CD8-positive, alpha-beta memory T cell (primary cell): ENCODE results near the gene OXCT1. TPM values are rescaled to one million over a fixed set of nuclear protein-coding genes. Genes with fewer than 3 reads are reported as not detected.

Source experiments
- CTCF ChIA-PET: fragments of 350-600 bp; sonication (Branson Sonifier 250); formaldehyde crosslinking; loops from one replicate; lab custom pipeline; 2021; ENCODE audit warnings: antibody characterized with exemption; lab: Charles Lee
- POLR2A ChIA-PET: fragments of 350-600 bp; sonication (Branson Sonifier 250); formaldehyde crosslinking; loops from one replicate; lab custom pipeline; 2021; ENCODE audit warnings: antibody characterized with exemption; lab: Charles Lee
- DNase-seq, 5 donors: peaks; one replicate each; pipeline versions ENCODE4 v3.0.0 to v3.0.0-alpha.2; 2020 to 2022; ENCODE audit warnings: mixed read lengths in 1 of 5
- H3K27ac ChIP-seq: one replicate; pipeline ENCODE4 v1.7.0; 2013; ENCODE audit warnings: low read depth, mild to moderate bottlenecking, low read length, moderate library complexity
- H3K27me3 ChIP-seq: 2 replicates; pipeline ENCODE4 v1.7.0; 2013; ENCODE audit warnings: low read length, mild to moderate bottlenecking; ENCODE audit not compliant: insufficient read depth, poor library complexity, severe bottlenecking
- H3K36me3 ChIP-seq: 2 replicates; pipeline ENCODE4 v1.7.0; 2013; ENCODE audit warnings: mild to moderate bottlenecking, low read length, moderate library complexity; ENCODE audit not compliant: insufficient read depth
- H3K4me1 ChIP-seq: 2 replicates; pipeline ENCODE4 v1.7.0; 2013; ENCODE audit warnings: mild to moderate bottlenecking, low read length, moderate library complexity; ENCODE audit not compliant: insufficient read depth
- H3K4me3 ChIP-seq: 2 replicates; pipeline ENCODE4 v1.7.0; 2013; ENCODE audit warnings: mild to moderate bottlenecking, low read length
- H3K9me3 ChIP-seq: 2 replicates; pipeline ENCODE4 v1.7.0; 2013; ENCODE audit warnings: mild to moderate bottlenecking, low read length
- H3K27ac Mint-ChIP-seq, 8 donors: one replicate each; pipeline ENCODE4 v1.8.0; 2020 to 2021; ENCODE audit warnings: mixed read lengths in 8 of 8, mild to moderate bottlenecking in 6 of 8, inconsistent platforms in 3 of 8, moderate library complexity in 3 of 8
- H3K27me3 Mint-ChIP-seq, 2 donors: one replicate each; pipeline ENCODE4 v1.8.0; 2020 to 2021; ENCODE audit warnings: mixed read lengths in 2 of 2, mild to moderate bottlenecking in 1 of 2, moderate library complexity in 1 of 2
- H3K36me3 Mint-ChIP-seq, 3 donors: one replicate each; pipeline ENCODE4 v1.8.0; 2020 to 2021; ENCODE audit warnings: mixed read lengths in 3 of 3, inconsistent platforms in 1 of 3, mild to moderate bottlenecking in 1 of 3
- H3K4me1 Mint-ChIP-seq, 3 donors: one replicate each; pipeline ENCODE4 v1.8.0; 2020 to 2021; ENCODE audit warnings: mixed read lengths in 3 of 3, inconsistent platforms in 1 of 3, mild to moderate bottlenecking in 1 of 3
- H3K4me3 Mint-ChIP-seq, 7 donors: one replicate each; pipeline ENCODE4 v1.8.0; 2020 to 2021; ENCODE audit warnings: mixed read lengths in 7 of 7, mild to moderate bottlenecking in 6 of 7, moderate library complexity in 4 of 7, inconsistent platforms in 2 of 7
- H3K9me3 Mint-ChIP-seq, 5 donors: one replicate each; pipeline ENCODE4 v1.8.0; 2020 to 2022; ENCODE audit warnings: mixed read lengths in 5 of 5, mild to moderate bottlenecking in 3 of 5, moderate library complexity in 2 of 5, inconsistent platforms in 1 of 5
- polyA plus RNA-seq: library from polyadenylated mRNA; unstranded; fragments of 300-500 nt; fragmentation: Illumina TruSeq; gene quantifications from one replicate; pipeline ENCODE4 v1.2.3, GENCODE V29; 2021
- total RNA-seq, 2 experiments: library from RNA; stranded (reverse); gene quantifications; one replicate each; pipeline ENCODE4 v1.2.3, GENCODE V29; 2021

OXCT1 gene
- total and polyA plus RNA-seq, 3 experiments from 2014 or later, result 25.6 to 117 (median 111) TPM

DNA sequence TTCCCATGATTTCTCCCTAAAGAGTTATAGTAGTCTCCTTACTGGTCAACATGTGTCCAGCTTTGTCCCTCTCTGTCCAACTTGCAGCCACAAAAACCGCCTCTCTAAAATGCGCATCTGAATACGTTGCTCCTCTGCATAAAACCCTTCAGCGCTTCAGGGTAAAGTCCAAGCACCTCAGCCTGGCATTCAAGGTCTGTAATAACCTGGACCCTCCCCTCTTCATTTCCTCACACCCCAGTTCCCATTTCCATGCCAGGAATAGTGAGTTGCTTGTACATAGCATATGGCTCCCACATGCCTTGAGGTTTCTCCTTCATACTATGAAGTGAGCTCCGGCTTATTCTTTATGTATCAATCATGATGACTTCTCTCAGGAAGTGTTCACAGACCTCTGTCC lies 101.5 kb downstream of the OXCT1 start:
- H3K4me3 Mint-ChIP-seq, result no peak overlapping the region
- no peaks in the 10 kb centered on the region for H3K27me3 Mint-ChIP-seq
- ChIA-PET CTCF (no interaction called here), POLR2A (no interaction called here)
- no peaks in the 10 kb centered on the region for H3K36me3 ChIP-seq
- no peak for DNase-seq
- peaks cover 14 to 36% (median 15%) of the 10 kb centered on the region in 3 donors for H3K4me1 Mint-ChIP-seq
- H3K27me3 ChIP-seq, result no peaks in the 10 kb centered on the region
- no peaks in the 10 kb centered on the region for H3K9me3 Mint-ChIP-seq
- peaks cover 5 to 49% (median 30%) of the 10 kb centered on the region in 3 donors for H3K36me3 Mint-ChIP-seq
- H3K4me1 ChIP-seq, result no peaks in the 10 kb centered on the region
- H3K27ac Mint-ChIP-seq, result peak overlapping the region in 1 of 8 donors; percentile 84
- no peak overlapping the region for H3K27ac ChIP-seq
- no peak overlapping the region for H3K4me3 ChIP-seq
- H3K9me3 ChIP-seq, result no peaks in the 10 kb centered on the region

GRCh38 chr5:41764650-41765049 lies 105.6 kb downstream of the OXCT1 start:
- Histone ChIP-seq H3K27me3 (no peaks in the 10 kb centered on the region), H3K4me1 (no peaks in the 10 kb centered on the region), H3K36me3 (peaks cover 4% of the 10 kb centered on the region), H3K4me3 (no peak overlapping the region), H3K9me3 (no peaks in the 10 kb centered on the region), H3K27ac (no peak overlapping the region)
- CTCF ChIA-PET, result no interaction called here
- Mint-ChIP-seq H3K4me3 (no peak overlapping the region), H3K27me3 (no peaks in the 10 kb centered on the region), H3K4me1 (peaks cover 0 to 19% (median 5%) of the 10 kb centered on the region in 3 donors), H3K27ac (peak overlapping the region in 1 of 8 donors; percentile 23), H3K36me3 (peaks cover 0 to 71% (median 41%) of the 10 kb centered on the region in 3 donors), H3K9me3 (no peaks in the 10 kb centered on the region)
- POLR2A ChIA-PET, result no interaction called here
- DNase-seq, result no peak

- Histone ChIP-seq H3K27me3 (no peaks in the 10 kb centered on the region), H3K36me3 (peaks cover 6% of the 10 kb centered on the region), H3K9me3 (no peaks in the 10 kb centered on the region), H3K4me3 (no peak overlapping the region), H3K4me1 (no peaks in the 10 kb centered on the region), H3K27ac (no peak overlapping the region)
- Mint-ChIP-seq H3K4me1 (peaks cover 0 to 11% (median 3%) of the 10 kb centered on the region in 3 donors), H3K27ac (peak overlapping the region in 1 of 8 donors; percentile 19), H3K9me3 (no peaks in the 10 kb centered on the region), H3K4me3 (no peak overlapping the region), H3K36me3 (peaks cover 2 to 76% (median 37%) of the 10 kb centered on the region in 3 donors), H3K27me3 (no peaks in the 10 kb centered on the region)
- CTCF ChIA-PET, result no interaction called here
- DNase-seq, result no peak
- POLR2A ChIA-PET, result no interaction called here
Observed at GRCh38 chr5:41763574-41763973, 106.7 kb downstream of the OXCT1 start.

DNA sequence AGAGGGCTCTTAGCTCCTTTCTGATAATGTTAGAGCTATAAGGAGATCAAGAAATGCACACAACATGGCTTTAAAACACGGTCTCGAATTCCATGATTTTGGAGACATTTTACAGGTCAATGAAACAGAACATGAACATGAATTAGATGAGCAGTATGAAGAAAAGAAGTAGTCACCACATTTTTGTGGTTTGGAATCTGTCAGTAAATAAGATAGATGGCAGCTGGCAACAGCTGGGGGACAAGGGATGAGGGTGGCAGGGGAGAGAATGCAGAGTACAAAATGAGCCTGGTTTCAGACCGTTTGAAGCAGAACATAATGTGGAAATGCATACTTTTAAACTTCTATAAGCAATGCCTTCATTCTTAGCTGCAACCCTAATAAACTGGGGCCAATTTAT lies 107.1 kb downstream of the OXCT1 start:
- no peak overlapping the region for H3K27ac ChIP-seq
- no peaks in the 10 kb centered on the region for H3K4me1 ChIP-seq
- peaks cover 6% of the 10 kb centered on the region for H3K36me3 ChIP-seq
- Mint-ChIP-seq H3K9me3 (no peaks in the 10 kb centered on the region), H3K4me1 (peaks cover 0 to 10% (median 3%) of the 10 kb centered on the region in 3 donors), H3K27me3 (no peaks in the 10 kb centered on the region), H3K4me3 (no peak overlapping the region), H3K36me3 (peaks cover 4 to 77% (median 35%) of the 10 kb centered on the region in 3 donors), H3K27ac (peak overlapping the region in 1 of 8 donors; percentile 19)
- POLR2A ChIA-PET, result no interaction called here
- H3K9me3 ChIP-seq, result no peaks in the 10 kb centered on the region
- H3K27me3 ChIP-seq, result no peaks in the 10 kb centered on the region
- no peak overlapping the region for H3K4me3 ChIP-seq
- CTCF ChIA-PET, result no interaction called here
- no peak for DNase-seq

DNA sequence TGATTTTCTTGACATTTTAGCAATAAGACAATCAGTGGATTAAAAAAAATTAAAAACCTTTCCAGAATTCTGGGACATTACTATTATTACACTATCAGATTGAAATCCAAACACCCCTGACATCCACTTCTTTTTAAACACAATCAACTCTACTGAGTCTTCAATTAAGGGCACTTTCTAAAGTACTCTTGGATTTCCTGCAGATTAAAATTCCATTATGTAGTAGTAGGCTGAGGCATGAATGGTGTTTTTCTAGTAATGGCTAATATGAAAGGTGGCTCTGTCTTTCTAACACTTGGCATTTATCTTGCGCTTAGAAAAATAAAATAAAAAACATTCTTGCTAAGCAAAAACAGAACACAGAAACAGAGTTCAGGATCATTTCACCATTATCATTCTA lies 107.8 kb downstream of the OXCT1 start:
- H3K9me3 ChIP-seq, result no peaks in the 10 kb centered on the region
- no peak for DNase-seq
- Mint-ChIP-seq H3K9me3 (no peaks in the 10 kb centered on the region), H3K27ac (no peak overlapping the region), H3K4me3 (no peak overlapping the region), H3K36me3 (peaks cover 4 to 80% (median 37%) of the 10 kb centered on the region in 3 donors), H3K4me1 (peaks cover 0 to 5% (median 2%) of the 10 kb centered on the region in 3 donors), H3K27me3 (no peaks in the 10 kb centered on the region)
- POLR2A ChIA-PET, result interaction anchor here (0.8 kb wide), 1 partner anchor 103 kb away, joined by 3 read pairs; no protein-coding TSS in a partner anchor
- CTCF ChIA-PET, result no interaction called here
- peaks cover 13% of the 10 kb centered on the region for H3K36me3 ChIP-seq
- no peak overlapping the region for H3K4me3 ChIP-seq
- no peaks in the 10 kb centered on the region for H3K4me1 ChIP-seq
- no peaks in the 10 kb centered on the region for H3K27me3 ChIP-seq
- no peak overlapping the region for H3K27ac ChIP-seq

DNA sequence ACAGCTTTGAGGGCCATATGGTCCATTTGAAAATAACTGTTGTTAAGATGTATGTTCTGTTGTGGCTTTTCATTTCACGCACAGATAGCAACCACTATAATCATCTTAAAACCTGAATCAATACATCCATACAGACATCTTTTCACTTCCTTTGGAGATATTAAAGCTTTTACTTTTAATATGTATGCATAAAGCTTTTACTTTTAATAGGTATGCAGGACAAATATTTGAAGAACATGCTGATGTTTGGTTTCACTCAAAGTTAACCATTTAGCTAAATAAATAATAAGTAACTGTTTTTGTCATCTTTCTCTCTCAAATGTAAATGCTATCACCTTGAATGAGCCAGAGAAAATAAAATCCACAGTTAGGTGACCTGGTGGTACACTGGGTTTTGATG lies 108.6 kb downstream of the OXCT1 start:
- Mint-ChIP-seq H3K9me3 (no peaks in the 10 kb centered on the region), H3K27ac (no peak overlapping the region), H3K36me3 (peaks cover 4 to 86% (median 41%) of the 10 kb centered on the region in 3 donors), H3K4me1 (peaks cover 3 to 6% (median 5%) of the 10 kb centered on the region in 3 donors), H3K4me3 (no peak overlapping the region), H3K27me3 (no peaks in the 10 kb centered on the region)
- H3K27me3 ChIP-seq, result no peaks in the 10 kb centered on the region
- H3K36me3 ChIP-seq, result peaks cover 13% of the 10 kb centered on the region
- no peak overlapping the region for H3K27ac ChIP-seq
- ChIA-PET CTCF (no interaction called here), POLR2A (interaction anchor here (0.6 to 0.8 kb wide), 2 partner anchors 30 to 104 kb away, joined by 3 read pairs; no protein-coding TSS in a partner anchor)
- DNase-seq, result no peak
- H3K9me3 ChIP-seq, result no peaks in the 10 kb centered on the region
- H3K4me3 ChIP-seq, result no peak overlapping the region
- no peaks in the 10 kb centered on the region for H3K4me1 ChIP-seq

- POLR2A ChIA-PET, result no interaction called here
- CTCF ChIA-PET, result no interaction called here
- no peaks in the 10 kb centered on the region for H3K27me3 Mint-ChIP-seq
- Histone ChIP-seq H3K27ac (no peak overlapping the region), H3K27me3 (no peaks in the 10 kb centered on the region), H3K36me3 (peaks cover 13% of the 10 kb centered on the region), H3K4me1 (no peaks in the 10 kb centered on the region), H3K9me3 (no peaks in the 10 kb centered on the region), H3K4me3 (no peak overlapping the region)
- no peak overlapping the region for H3K4me3 Mint-ChIP-seq
- H3K4me1 Mint-ChIP-seq, result peaks cover 3 to 17% (median 15%) of the 10 kb centered on the region in 3 donors
- peaks cover 4 to 73% (median 38%) of the 10 kb centered on the region in 3 donors for H3K36me3 Mint-ChIP-seq
- no peak for DNase-seq
- peak overlapping the region in 2 of 8 donors; percentile 39 to 46 for H3K27ac Mint-ChIP-seq
- no peaks in the 10 kb centered on the region for H3K9me3 Mint-ChIP-seq
Observed at GRCh38 chr5:41755705-41756104, 114.5 kb downstream of the OXCT1 start.

- Histone ChIP-seq H3K27ac (no peak overlapping the region), H3K9me3 (no peaks in the 10 kb centered on the region), H3K4me3 (no peak overlapping the region), H3K27me3 (no peaks in the 10 kb centered on the region), H3K4me1 (no peaks in the 10 kb centered on the region), H3K36me3 (peaks cover 11% of the 10 kb centered on the region)
- no peak for DNase-seq
- Mint-ChIP-seq H3K4me1 (peaks cover 3 to 17% (median 15%) of the 10 kb centered on the region in 3 donors), H3K27me3 (no peaks in the 10 kb centered on the region), H3K4me3 (no peak overlapping the region), H3K9me3 (no peaks in the 10 kb centered on the region), H3K36me3 (peaks cover 10 to 66% (median 37%) of the 10 kb centered on the region in 3 donors), H3K27ac (peak overlapping the region in 1 of 8 donors; percentile 8)
- ChIA-PET CTCF (no interaction called here), POLR2A (interaction anchor here (0.5 kb wide), 1 partner anchor 1353 kb away, joined by 3 read pairs; no protein-coding TSS in a partner anchor)
Observed at GRCh38 chr5:41754857-41755256, 115.4 kb downstream of the OXCT1 start.
